ENCODE measurements around the gene CYP1A2.
"Not testable (repeated sequence)": the region's sequence is repeated elsewhere in the genome, so short reads cannot be mapped to it uniquely, and the experiment has no call there.

CYP1A2 gene

DNA sequence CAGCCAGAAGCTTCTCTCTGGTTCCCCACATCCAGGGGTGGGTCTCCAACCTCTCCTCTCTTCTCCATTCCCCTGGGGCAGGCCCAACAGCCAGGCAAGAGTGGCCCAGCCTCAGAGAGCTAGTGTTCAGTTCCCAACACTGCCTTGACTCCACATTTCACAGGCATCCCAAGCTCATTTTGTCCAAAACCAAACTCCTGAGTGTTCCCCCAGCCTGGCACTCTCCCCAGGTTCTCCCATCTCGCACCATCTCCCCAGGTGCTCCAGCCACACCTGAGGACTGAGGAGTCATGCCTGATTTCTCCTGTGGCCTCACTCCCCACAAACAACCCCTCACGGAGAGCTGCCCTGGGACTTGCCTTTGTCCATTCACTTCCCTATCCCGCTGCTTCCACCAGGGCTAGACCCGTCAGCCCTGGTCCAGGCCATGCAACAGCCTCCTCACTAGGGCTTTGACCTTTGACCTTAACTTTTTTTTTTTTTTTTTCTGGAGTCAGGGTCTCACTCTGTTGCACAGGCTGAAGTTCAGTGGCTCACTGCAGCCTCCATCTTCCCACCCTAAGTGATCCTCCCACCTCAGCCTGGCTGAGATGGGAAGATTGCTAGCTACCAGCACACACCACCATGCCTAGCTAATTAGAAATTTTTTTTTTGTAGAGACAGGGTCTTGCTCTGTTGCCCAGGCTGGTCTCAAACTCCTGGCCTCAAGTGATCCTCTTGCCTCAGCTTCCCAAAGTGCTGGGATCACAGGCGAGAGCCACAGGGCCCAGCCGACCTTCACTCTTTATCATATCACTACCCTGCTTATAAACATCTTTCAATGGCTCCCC, 29.3 kb downstream of the CYP1A2 start:
- DNase-seq = no peak

- DNase-seq = no peak
These were observed 29.9 kb downstream of the CYP1A2 start for GRCh38 chr15:74778599-74778970.

- no peak for DNase-seq
These were observed 30.6 kb downstream of the CYP1A2 start for GRCh38 chr15:74779162-74779648.

DNA sequence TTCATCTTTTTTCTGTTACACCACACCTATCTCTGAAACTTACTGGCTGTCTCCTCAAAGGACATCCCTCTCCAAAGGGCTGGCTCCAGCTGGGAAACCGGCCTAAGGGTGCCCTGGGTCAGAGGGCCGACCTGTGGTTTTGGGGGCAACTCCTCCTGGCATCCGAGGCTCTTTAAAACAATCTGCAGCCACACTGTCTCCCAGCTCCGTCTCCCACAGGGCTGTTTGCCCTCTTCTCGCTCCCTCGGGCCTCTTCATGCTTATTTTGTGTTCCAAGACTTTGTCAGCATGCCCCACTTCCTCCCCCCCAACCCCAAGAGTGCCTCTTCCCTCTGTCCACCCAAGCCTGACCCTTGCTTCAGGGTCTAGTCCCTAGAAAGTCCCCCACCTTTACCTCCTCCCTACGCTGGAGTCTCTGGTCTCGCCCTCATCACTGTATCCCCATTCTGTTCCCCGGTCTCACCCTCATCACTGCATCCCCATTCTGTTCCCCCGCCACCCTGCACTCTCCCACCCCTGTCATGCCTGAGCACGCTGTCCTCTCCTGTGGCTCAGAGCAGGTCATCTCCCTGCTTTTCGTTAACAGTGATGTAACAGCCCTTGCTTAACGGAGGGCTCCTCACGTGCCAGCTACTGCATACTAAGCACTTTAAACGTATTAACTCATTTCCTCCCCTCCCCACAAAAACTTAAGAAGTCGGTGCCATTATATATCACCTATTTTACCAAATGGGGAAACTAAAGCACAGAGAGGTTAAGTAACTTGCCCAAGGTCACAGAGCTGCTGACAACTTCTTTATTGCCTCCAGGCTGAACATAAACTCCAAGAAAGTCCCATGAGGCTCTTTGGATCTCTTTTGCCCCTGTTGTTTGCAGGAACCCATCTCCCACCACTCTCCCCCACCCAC, 32.1 kb downstream of the CYP1A2 start:
- no peak for DNase-seq

DNA sequence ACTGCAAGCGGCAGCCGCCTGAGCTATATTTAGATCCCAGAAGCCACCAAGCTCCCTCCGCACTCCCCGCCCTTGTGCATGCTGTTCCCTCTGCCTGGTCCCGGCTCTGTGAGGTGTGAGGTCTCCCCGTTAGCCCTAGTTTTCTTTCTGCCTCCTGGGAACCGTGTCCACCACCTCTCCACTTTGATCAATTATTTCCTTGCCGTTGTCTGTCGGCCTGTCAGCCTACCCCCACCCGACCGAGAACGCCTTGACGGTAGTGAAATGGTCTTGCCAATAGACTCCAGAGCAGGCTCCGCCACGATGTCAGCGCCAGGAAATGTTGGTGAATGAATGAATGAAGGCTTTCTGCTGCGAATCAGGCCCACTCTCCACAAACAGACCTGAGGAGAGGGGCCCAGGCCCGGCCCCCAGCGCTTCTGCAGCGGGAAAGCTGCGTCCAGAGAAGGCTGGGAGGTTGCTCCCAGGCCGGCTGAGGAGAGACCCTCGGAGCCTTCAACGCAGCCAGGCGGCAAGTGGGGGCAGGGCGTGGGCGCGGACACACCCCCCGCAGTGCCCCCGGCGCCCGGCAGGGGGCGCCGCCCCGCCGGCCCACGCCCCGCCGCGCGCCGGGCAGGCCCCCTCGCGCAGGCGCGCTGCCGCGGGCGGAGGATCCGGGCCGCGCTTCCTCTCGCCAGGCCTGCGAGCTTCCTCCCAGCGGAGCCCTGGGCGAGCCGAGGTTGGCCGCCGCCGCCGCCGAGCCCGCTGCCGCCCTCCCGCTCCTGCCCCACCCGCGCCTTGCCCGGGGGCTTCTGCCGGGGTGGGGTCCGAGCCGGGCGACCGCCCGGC, 33.0 kb downstream of the CYP1A2 start, which contains the start of gene CSK:
Gene CSK (plus strand): TSS at position 650 of the 828 bp plus-strand sequence. CDS start 16,218 bp downstream, outside the sequence.
- peak; percentile 47 to 66 for DNase-seq

DNA sequence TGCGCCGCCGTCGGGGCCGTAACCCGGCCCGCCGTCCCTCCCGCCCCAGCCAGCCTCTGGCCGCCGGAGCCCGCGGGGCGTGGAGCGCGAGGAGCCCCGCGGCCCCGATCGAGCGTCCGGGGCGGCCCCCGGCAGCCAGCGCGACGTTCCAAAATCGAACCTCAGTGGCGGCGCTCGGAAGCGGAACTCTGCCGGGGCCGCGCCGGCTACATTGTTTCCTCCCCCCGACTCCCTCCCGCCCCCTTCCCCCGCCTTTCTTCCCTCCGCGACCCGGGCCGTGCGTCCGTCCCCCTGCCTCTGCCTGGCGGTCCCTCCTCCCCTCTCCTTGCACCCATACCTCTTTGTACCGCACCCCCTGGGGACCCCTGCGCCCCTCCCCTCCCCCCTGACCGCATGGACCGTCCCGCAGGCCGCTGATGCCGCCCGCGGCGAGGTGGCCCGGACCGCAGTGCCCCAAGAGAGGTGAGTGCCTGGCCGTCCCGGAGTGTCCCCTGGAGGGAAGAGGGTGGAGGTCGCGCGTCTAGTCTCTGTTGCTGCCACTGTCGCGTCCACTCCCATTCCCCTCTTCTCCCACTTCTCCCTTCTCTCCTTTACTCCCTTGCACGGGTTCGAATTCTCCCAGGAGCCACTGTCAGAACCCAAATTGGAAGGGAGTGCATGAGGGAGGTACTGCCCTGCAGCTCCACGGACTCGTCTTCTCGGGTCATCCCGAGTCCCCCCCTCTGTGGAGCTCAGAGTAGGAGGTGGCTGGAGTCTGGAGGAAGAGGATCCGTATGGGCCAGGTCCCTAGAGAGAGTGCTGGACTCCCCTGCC, 33.8 kb downstream of the CYP1A2 start:
- peak in 1 of 2 donors; percentile 28 for DNase-seq

DNA sequence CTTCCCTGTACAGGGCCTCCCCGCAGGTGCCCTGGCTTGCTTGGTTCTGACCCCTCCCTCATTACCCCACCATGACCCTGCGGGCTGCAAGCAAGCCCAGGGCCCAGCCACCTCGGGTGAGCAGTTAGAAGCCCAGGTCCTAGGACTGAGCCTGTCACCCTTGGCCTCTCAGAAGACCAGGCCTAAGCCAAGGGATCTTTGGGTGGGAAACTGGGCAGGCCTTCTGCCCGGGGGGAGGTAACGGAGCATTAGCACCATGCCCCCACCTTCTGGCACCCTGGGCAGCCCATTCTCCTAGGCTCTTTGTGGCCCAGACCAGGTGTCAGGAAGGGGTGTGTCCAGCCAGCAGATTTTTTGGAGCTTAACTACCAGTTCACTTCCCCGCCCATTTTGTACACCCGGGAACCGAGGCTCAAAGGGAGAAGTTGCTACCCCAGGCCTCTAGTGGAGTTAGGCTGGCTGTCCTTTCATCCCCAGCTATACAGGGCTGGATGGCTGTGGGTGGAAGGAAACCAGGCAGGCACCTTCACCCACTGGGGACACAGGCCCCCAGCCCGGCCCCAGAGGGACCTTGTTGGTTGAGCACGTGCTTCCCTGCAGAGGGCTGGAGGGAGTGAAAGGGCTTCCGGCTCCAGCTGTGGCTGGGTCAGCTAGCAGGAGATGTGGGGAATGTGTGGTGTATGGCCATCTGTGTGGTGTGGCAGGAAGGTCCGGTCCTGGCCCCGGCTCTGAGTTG, 34.6 kb downstream of the CYP1A2 start:
- DNase-seq = no peak

DNA sequence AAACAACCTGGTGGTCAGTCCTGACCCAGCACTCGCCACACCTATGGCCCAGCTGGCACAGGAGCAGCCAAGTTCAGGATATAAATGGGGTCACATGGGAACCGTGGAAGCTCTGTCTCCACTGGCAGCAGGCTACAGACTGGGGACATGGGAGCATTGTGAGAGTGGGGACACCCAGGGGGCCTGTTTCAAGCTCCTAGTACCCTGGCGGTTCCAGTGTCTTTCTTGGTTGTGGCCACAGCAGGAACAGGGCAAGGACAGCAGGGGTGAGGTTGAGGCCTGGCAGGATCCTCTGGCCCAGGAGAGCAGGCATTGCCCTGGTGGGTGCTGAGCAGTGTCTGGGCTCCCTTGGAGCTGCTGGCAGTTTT, 35.1 kb downstream of the CYP1A2 start:
- DNase-seq = no peak

DNA sequence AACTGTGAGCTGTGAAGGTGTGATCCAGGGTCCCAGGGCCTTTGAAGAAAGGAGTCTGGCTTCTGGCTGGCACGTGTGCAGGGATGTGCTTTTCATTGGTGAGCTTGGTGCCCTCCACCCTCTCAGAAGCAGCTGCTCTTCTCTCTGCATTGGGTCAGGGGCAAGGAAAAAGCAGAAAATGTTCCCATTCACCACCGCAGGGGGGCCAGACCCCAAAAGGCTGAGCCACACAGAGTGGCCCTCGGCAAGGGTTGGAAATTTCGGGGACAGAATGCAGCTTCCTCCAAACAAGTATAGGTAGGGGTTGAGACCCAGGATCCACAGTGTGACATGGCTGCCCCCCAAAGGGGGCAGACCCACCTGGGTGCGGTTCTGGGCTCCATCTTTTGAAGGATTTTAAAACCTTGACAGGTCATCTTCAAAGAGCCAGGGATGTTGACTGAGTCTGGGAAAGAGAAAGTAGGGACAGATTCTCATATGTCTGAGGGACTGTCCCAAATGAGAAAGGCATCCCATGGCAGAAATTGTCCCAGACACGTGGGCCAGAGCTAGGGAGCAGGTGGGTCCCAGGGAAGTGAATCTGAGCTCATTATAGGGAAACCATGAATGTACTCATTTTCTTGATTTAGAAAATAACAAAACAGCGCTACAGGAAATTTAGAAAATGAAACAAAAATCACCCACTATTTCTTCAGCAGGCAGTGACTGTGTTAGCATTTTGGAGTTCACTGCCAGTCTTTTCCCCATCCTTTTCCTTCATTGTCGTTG, 36.0 kb downstream of the CYP1A2 start:
- DNase-seq = no peak

DNA sequence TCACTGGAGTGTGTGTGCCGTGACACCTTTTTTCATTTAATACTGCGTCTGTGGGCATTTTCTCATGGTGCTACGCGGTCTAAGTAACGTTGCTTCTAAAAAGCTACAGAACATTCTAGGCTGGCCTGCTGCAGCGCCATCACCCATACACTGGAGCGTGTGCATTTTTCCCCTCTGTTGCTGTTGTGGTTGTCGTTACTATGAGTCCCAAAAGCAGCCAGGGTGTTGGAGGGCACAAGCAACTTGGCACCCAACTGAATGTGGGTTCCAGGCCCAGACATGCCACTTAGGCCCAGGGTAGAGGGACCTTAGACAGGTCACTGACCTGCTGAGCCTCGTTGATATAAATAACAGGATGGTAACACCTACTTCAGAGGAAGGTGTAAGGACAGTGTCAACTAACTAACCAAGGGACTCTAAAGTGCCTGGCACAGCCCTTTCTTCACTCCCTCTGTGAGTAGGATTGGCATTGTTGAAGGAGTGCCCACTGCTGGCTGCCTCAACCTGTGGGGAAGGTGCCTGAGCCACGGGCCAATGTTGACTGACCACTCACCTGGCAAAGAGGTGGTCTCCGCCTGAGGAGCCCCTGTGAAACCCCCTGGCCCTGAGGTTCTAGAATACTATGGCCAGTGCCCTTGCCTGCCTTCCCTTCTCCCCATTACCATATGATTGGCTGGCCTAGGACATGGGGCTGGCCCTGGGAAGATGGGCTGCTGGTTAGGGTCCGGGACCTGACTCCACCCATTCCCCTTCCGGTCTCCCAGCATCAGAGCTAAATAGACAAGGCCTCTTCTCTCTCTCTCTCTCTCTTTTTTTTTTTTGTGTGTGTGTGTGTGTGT, 36.8 kb downstream of the CYP1A2 start:
- DNase-seq = no peak

DNA sequence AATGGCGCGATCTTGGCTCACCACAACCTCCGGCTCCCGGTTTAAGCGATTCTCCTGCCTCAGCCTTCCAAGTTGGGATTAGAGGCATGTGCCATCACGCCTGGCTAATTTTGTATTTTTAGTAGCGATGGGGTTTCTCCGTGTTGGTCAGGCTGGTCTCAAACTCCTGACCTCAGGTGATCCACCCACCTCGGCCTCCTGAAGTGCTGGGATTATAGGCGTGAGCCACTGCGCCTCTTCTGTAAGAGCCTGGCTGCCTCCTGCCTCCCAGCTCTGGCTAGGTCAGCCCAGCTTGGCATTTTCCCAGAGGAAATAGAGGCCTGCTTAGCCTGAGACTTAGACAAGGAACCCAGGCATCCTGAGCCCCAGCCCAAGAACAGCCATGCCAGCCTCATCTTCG, 37.4 kb downstream of the CYP1A2 start:
- DNase-seq = not testable (repeated sequence)

GRCh38 chr15:74786551-74787165, 38.0 kb downstream of the CYP1A2 start:
- DNase-seq = no peak

GRCh38 chr15:74787251-74788041, 38.8 kb downstream of the CYP1A2 start:
- DNase-seq = peak; percentile 29 to 49

DNA sequence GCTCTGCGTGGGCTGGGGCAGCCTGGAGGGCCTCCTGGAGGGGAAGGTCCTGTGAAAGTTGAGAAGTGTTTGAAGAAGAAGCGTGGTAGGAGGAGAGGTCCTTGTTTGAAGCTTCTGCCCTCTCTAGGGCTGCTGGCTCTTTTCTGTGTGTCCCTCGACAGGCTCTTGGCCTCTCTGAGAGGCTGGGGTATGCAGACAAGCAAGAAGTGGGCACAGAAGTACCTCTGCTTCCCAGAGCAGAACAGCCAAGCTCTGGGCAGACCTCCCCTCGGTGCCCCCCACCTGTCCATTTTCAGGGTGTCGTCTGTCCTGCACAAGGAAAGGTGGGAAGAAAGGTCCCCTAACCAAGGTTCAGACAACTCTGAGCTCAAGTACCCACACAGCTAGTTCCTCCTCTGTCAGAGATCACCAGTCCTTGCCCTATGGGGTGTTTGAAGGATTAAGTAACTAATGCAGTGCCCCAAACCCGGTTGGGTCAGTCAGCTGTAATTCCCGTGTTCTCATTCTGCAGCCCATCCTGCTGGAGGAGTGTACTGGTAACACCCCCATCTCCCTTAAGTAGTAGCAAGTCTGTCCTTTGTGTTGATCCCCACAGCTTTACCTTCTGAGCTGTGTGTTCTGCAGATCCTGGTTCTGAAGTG, 39.5 kb downstream of the CYP1A2 start:
- no peak for DNase-seq

- DNase-seq = no peak
These were observed 40.1 kb downstream of the CYP1A2 start for GRCh38 chr15:74788683-74789151.

GRCh38 chr15:74789171-74789631, 40.6 kb downstream of the CYP1A2 start:
- no peak for DNase-seq

GRCh38 chr15:74789741-74790079, 41.1 kb downstream of the CYP1A2 start:
- DNase-seq = no peak
